HEK293T (cell line): Measurements from ENCODE around the gene CAPN9.

Experiments used
- CTCF ChIA-PET: fragments of 350-600 bp; formaldehyde crosslinking; extraction: SDS; loops from one replicate; lab custom pipeline; 2021; ENCODE audit warnings: antibody characterized with exemption, inconsistent platforms; lab: Yijun Ruan, JAX
- POLR2A ChIA-PET: fragments of 350-600 bp; formaldehyde crosslinking; extraction: SDS; loops from one replicate; lab custom pipeline; 2020; ENCODE audit warnings: antibody characterized with exemption, inconsistent platforms; lab: Yijun Ruan, JAX
- DNase-seq: peaks from one replicate; pipeline ENCODE4 v3.0.0; 2012; ENCODE audit warnings: mixed read lengths; ENCODE audit errors: extremely low spot score
- ARNT ChIP-seq: fragments of 450-650 bp; IDR thresholded peaks from 2 replicates; pipeline ENCODE4 v1.6.1; 2017; ENCODE audit warnings: mild to moderate bottlenecking
- BHLHE40 ChIP-seq: fragments of 450-650 bp; IDR thresholded peaks from 2 replicates; pipeline ENCODE4 v1.6.1; 2016; ENCODE audit warnings: mild to moderate bottlenecking, moderate library complexity, borderline replicate concordance
- CTBP1 ChIP-seq: fragments of 450-650 bp; IDR thresholded peaks from 2 replicates; pipeline ENCODE4 v1.6.1; 2016; ENCODE audit warnings: borderline replicate concordance
- ELF4 ChIP-seq: fragments of 450-650 bp; IDR thresholded peaks from 2 replicates; pipeline ENCODE4 v1.6.1; 2017; ENCODE audit warnings: antibody characterized with exemption
- FOXA1 ChIP-seq: fragments of 450-650 bp; IDR thresholded peaks from 2 replicates; pipeline ENCODE4 v1.6.1; 2016; ENCODE audit warnings: mild to moderate bottlenecking
- FOXK2 ChIP-seq: fragments of 450-650 bp; IDR thresholded peaks from 2 replicates; pipeline ENCODE4 v1.6.1; 2016; ENCODE audit warnings: mild to moderate bottlenecking
- FOXM1 ChIP-seq: fragments of 450-650 bp; IDR thresholded peaks from 2 replicates; pipeline ENCODE4 v1.6.1; 2017; ENCODE audit warnings: mild to moderate bottlenecking, borderline replicate concordance
- HDGF ChIP-seq: fragments of 450-650 bp; IDR thresholded peaks from 2 replicates; pipeline ENCODE4 v1.6.1; 2017; ENCODE audit warnings: antibody characterized with exemption, borderline replicate concordance
- L3MBTL2 ChIP-seq: fragments of 450-650 bp; conservative IDR thresholded peaks from 2 replicates; pipeline ENCODE4 v1.6.1; 2016; ENCODE audit warnings: mild to moderate bottlenecking
- LEF1 ChIP-seq: fragments of 450-650 bp; IDR thresholded peaks from 2 replicates; pipeline ENCODE4 v1.6.1; 2017; ENCODE audit warnings: mild to moderate bottlenecking, borderline replicate concordance
- NFRKB ChIP-seq: fragments of 450-650 bp; IDR thresholded peaks from 2 replicates; pipeline ENCODE4 v1.6.1; 2016; ENCODE audit warnings: mild to moderate bottlenecking, moderate library complexity
- SP1 ChIP-seq: fragments of 450-650 bp; IDR thresholded peaks from 2 replicates; pipeline ENCODE4 v1.6.1; 2017
- SUZ12 ChIP-seq: fragments of 450-650 bp; IDR thresholded peaks from 2 replicates; pipeline ENCODE4 v1.6.1; 2016; ENCODE audit warnings: mild to moderate bottlenecking
- TARDBP ChIP-seq: fragments of 450-650 bp; IDR thresholded peaks from 2 replicates; pipeline ENCODE4 v1.6.1; 2016
- ZNF384 ChIP-seq: fragments of 450-650 bp; IDR thresholded peaks from 2 replicates; pipeline ENCODE4 v1.6.1; 2016
- TF ChIP-seq, protein P1 (sequence below): fragments of 450-650 bp; IDR thresholded peaks from 2 replicates; pipeline ENCODE4 v1.6.1; 2016

The CAPN9 gene

DNA sequence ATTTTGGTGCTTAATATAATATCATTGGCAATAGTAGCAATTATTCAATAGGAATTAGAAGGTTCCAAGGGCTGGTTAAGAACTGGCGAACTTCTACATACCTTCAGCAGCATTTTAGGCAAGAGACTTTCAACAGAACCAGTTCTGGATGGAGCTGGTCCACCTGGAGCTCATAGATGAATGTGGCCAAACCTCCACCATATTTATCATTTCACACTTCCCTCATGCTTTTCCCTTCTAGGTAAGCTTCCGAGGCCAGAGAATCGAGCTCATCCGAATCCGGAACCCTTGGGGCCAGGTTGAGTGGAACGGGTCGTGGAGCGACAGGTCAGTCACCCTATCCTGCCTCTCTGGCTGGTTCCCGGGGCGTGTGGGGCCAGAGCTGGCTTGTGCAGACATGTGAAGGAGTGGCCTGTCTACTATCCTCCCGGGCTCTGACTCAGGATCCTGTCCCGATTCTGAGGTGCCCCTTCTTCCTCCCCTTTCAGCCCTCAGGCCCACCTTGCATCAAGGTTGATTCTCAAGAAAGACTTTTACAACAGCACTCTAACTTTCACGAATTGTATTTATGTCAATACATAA, 24.7 kb downstream of the CAPN9 start:
- POLR2A ChIA-PET = interaction anchor here (0.9 kb wide), 1 partner anchor 18 kb away, joined by 3 read pairs; no protein-coding TSS in a partner anchor

DNA sequence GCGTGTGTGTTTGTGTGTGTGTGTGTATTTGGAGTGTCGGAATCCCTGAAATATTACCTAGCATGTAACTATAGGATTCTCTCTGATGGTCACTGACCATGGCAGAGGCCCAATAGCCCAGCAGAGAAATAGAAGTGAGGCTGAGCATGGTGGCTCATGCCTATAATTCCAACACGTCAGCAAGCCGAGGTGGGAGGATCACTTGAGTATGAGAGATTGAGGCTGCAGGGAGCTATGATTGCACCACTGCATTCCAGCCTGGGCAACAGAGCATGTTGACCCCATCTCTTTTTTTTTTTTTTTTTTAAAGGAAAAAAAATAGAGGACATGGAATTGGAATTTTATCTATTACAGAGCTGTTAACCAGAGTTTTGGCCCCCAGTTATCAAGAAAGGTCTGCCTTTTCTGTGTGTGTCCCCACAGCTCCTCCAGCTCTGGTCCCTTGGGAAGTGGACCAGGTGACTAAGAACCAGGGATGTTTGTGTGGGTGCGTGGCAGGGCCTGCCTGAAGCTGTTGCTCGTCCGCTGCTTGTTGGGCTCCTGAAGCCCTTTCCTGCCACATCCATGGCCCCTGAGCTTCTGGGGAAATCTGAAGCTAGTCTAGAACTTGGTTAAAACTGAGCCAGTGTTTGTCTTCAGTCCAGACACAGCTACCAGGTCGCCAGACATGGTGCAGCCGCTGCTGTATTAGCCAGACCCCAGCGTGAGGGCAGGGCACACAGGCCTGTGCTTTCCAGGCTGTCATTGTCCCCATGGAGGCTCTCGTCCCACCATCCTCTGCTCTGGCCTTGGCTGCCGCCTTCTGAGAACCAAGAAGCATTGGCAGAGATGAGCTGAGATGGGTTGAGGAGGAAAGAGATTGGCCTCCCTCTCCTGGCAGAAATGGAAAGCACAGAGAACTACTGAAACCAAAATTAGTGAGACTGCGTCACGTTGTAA, 25.5 kb downstream of the CAPN9 start:
- ChIA-PET CTCF (interaction anchor here (0.7 to 1.3 kb wide), 3 partner anchors 15 to 130 kb away, joined by 3 to 4 read pairs (median 4); no protein-coding TSS in a partner anchor), POLR2A (no interaction called here)
- TF ChIP-seq FOXK2 (no peak), HDGF (no peak), TARDBP (no peak), SUZ12 (no peak), BHLHE40 (no peak), FOXM1 (no peak), L3MBTL2 (no peak), LEF1 (no peak), ELF4 (no peak), SP1 (no peak), FOXA1 (no peak), ZNF384 (no peak), ARNT (no peak), NFRKB (no peak), CTBP1 (no peak)
- TF ChIP-seq, protein P1, sequence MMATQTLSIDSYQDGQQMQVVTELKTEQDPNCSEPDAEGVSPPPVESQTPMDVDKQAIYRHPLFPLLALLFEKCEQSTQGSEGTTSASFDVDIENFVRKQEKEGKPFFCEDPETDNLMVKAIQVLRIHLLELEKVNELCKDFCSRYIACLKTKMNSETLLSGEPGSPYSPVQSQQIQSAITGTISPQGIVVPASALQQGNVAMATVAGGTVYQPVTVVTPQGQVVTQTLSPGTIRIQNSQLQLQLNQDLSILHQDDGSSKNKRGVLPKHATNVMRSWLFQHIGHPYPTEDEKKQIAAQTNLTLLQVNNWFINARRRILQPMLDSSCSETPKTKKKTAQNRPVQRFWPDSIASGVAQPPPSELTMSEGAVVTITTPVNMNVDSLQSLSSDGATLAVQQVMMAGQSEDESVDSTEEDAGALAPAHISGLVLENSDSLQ = no peak
- peak; percentile 39 for DNase-seq

More for the DNA sequence above, 24.7 kb downstream of the CAPN9 start:
- CTCF ChIA-PET = interaction anchor here (0.6 to 1.2 kb wide), 2 partner anchors 14 to 32 kb away, joined by 3 read pairs; no protein-coding TSS in a partner anchor
- TF ChIP-seq L3MBTL2 (no peak), LEF1 (no peak), ELF4 (no peak), NFRKB (no peak)
- no peak for DNase-seq

DNA sequence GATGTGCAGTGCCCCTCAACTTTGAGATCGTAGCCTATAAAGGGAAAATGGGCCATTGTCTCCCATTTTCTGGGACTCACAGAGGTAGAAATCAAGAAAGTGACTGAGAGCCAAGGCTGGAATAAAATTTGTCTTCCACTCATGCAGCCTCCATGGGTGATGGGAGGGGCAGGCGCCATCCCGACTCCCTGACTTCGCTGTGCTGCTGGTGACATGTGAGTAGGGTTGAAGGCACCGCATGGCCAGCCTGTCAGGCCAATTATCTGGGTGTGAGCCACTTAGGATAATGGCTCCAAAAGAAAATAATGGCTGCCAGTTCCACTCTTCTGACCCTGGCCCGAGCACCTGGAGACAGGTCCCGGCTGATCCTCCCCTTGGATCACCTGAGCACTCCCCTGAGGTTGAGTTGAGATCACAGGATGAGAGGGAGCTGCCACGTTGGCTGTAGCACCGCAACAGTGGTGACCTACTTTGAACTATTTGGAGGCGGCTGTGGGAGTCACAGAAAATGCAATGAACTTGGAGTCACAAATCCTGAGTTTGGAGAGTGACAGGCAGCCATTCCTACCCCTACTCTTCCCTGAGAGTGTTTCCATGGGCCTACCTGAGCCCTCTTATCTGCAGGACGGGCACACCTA, 26.3 kb downstream of the CAPN9 start:
- TF ChIP-seq NFRKB (no peak), L3MBTL2 (no peak), TARDBP (no peak), SUZ12 (no peak), SP1 (no peak), ELF4 (no peak), HDGF (no peak)
- ChIA-PET POLR2A (no interaction called here), CTCF (interaction anchor here (0.7 to 1.3 kb wide), 2 partner anchors 130 kb away, joined by 3 to 4 read pairs; no protein-coding TSS in a partner anchor)
- no peak for DNase-seq

DNA sequence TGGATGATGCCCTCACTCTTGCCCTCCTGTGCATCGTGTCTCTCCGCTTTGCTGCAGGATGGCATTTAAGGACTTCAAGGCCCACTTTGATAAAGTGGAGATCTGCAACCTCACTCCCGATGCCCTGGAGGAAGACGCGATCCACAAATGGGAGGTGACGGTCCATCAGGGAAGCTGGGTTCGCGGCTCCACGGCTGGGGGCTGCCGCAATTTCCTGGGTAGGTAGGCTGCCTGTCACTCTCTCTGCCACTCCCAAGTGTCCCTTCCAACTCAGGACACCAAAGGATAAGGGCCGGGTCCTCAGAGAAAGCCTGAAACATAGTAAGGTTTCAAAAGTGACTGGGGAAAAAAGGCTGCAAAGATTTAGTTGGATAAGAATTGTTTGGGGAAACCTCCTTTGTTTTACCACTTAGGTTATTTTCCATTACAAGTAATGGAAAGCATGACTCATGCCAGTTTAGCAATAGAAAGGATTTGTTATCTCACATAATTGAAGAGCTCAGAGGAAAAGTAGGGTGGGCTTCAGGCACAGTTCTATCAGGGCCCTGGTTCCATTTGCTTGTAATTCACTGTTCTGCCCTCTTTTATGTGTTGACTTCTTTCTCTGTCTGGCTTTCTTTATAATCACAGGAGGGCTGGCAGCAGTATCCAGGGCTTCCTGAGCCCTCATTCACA, 31.9 kb downstream of the CAPN9 start:
- POLR2A ChIA-PET = no interaction called here
- TF ChIP-seq ZNF384 (no peak), ARNT (no peak), LEF1 (no peak), SP1 (no peak), CTBP1 (no peak), NFRKB (no peak), HDGF (no peak), SUZ12 (no peak), L3MBTL2 (no peak), FOXM1 (no peak), FOXK2 (no peak), FOXA1 (no peak), TARDBP (no peak), ELF4 (no peak), BHLHE40 (no peak)
- TF ChIP-seq, protein P1 = no peak
- CTCF ChIA-PET = no interaction called here
- DNase-seq = no peak

DNA sequence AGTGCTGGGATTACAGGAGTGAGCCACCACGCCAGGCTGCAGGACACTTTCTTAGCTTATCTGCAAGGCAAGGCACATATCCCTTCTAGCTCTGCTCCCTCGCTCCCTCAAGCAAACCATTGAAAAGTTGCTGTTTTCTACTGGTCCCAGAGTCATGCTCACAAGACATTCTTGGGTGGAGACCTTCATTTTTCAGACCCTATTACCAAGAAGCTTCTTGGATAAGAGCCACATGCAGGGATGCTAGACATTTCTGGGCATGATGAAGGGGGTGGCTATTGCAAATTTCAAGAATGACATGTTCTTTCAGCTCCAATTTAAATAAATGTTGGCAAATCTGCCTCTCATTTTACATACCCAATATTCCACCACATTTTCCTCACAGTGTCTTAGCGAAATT, 33.9 kb downstream of the CAPN9 start:
- POLR2A ChIA-PET = no interaction called here
- CTCF ChIA-PET = no interaction called here

DNA sequence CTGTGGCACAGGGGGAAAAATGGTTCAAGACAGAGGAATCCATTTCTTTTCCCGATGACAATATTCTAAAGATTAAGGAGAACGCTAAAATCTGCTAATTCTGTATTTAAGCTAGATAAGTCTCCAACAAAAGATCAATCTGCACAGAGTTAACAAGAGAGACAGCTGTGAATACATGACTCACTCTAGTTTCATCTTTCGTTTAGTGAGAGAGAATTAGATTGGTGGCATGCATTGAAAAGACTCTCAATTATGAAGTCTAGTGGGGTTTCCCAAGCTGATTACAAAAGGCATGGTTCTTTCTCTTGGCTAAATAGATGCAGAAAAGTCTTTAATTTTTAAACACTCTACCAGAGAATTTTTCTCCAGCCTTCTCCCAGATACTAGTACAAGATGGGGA, 34.4 kb downstream of the CAPN9 start:
- DNase-seq = no peak
- POLR2A ChIA-PET = no interaction called here
- TF ChIP-seq BHLHE40 (no peak), HDGF (no peak), ZNF384 (no peak), FOXM1 (no peak), FOXA1 (no peak), ELF4 (no peak)
- CTCF ChIA-PET = no interaction called here

More for the DNA sequence above, 33.9 kb downstream of the CAPN9 start:
- TF ChIP-seq NFRKB = no peak
- TF ChIP-seq ZNF384 = no peak
- no peak for TF ChIP-seq L3MBTL2
- TF ChIP-seq HDGF = no peak
- no peak for TF ChIP-seq FOXA1
- TF ChIP-seq ARNT = no peak
- TF ChIP-seq FOXK2 = no peak
- TF ChIP-seq CTBP1 = no peak
- no peak for TF ChIP-seq BHLHE40
- no peak for TF ChIP-seq ELF4
- no peak for TF ChIP-seq FOXM1
- DNase-seq = no peak
